GM23248 (cell line): ENCODE results near the gene SF3B3. TPM values are rescaled to one million over a fixed set of nuclear protein-coding genes. Genes with fewer than 3 reads are reported as not detected.

Experiments
- DNase-seq: peaks from one replicate; pipeline ENCODE4 v3.0.0-alpha.2; 2015
- H2AFZ ChIP-seq: fragments of 200-600 bp; sonication (generic); 2 replicates; pipeline ENCODE4 v1.6.1; 2016; ENCODE audit warnings: antibody characterized with exemption
- H3F3A ChIP-seq: fragments of 200-600 bp; sonication (generic); 2 replicates; pipeline ENCODE4 v1.6.1; 2016; ENCODE audit warnings: mild to moderate bottlenecking, antibody characterized with exemption, mixed run types; ENCODE audit not compliant: insufficient read depth
- H3K27ac ChIP-seq: fragments of 200-600 bp; sonication (generic); 2 replicates; pipeline ENCODE4 v1.5.1; 2016; ENCODE audit warnings: mild to moderate bottlenecking
- H3K27me3 ChIP-seq: fragments of 200-600 bp; sonication (generic); replicated peaks from 2 replicates; pipeline ENCODE4 v1.6.1; 2016; ENCODE audit warnings: mild to moderate bottlenecking; ENCODE audit not compliant: insufficient read depth
- H3K36me3 ChIP-seq: fragments of 200-600 bp; sonication (generic); 2 replicates; pipeline ENCODE4 v1.6.1; 2016; ENCODE audit warnings: low read depth, mild to moderate bottlenecking
- H3K4me1 ChIP-seq: fragments of 200-600 bp; sonication (generic); 2 replicates; pipeline ENCODE4 v1.6.1; 2016; ENCODE audit warnings: mild to moderate bottlenecking; ENCODE audit not compliant: insufficient read depth
- H3K4me2 ChIP-seq: fragments of 200-600 bp; sonication (generic); one replicate; pipeline ENCODE4 v1.6.1; 2016; ENCODE audit warnings: mild to moderate bottlenecking; ENCODE audit not compliant: unreplicated experiment
- H3K4me3 ChIP-seq: fragments of 200-600 bp; sonication (generic); 2 replicates; pipeline ENCODE4 v1.5.1; 2016; ENCODE audit warnings: mild to moderate bottlenecking
- H3K79me2 ChIP-seq: fragments of 200-600 bp; sonication (generic); 2 replicates; pipeline ENCODE4 v1.6.1; 2016; ENCODE audit warnings: mild to moderate bottlenecking; ENCODE audit not compliant: insufficient read depth
- H3K9ac ChIP-seq: fragments of 200-600 bp; sonication (generic); 2 replicates; pipeline ENCODE4 v1.6.1; 2016; ENCODE audit warnings: mild to moderate bottlenecking
- H3K9me2 ChIP-seq: fragments of 200-600 bp; sonication (generic); 2 replicates; pipeline ENCODE4 v1.6.1; 2016; ENCODE audit warnings: mixed run types, mild to moderate bottlenecking, moderate library complexity; ENCODE audit not compliant: insufficient read depth
- H3K9me3 ChIP-seq: fragments of 200-600 bp; sonication (generic); one replicate; pipeline ENCODE4 v1.6.1; 2017; ENCODE audit warnings: low read depth
- H4K20me1 ChIP-seq: fragments of 200-600 bp; sonication (generic); 2 replicates; pipeline ENCODE4 v1.6.0; 2016; ENCODE audit not compliant: insufficient read depth
- EZH2 ChIP-seq: fragments of 200-600 bp; sonication (generic); IDR thresholded peaks from 2 replicates; pipeline ENCODE4 v1.6.1; 2018; ENCODE audit warnings: antibody characterized with exemption, mild to moderate bottlenecking; ENCODE audit not compliant: insufficient read depth, poor library complexity, severe bottlenecking
- EZH2phosphoT487 ChIP-seq: fragments of 200-600 bp; sonication (generic); IDR thresholded peaks from 2 replicates; pipeline ENCODE4 v1.6.1; 2018; ENCODE audit warnings: antibody characterized with exemption, moderate library complexity, mild to moderate bottlenecking, low read depth; ENCODE audit not compliant: insufficient read depth
- WGBS, 2 experiments: methylation state at CpG; one replicate each; pipeline ENCODE4 v1.1.6; 2015 to 2017; ENCODE audit warnings: low lambda C conversion rate in 2 of 2, low coverage in 1 of 2; ENCODE audit errors: missing lambda C conversion rate in 2 of 2; 5-methylcytosine and 5-hydroxymethylcytosine counted together
- in situ Hi-C: fragments of 300-500 bp; cut with MboI; formaldehyde crosslinking; loops from 2 replicates; pipeline ENCODE4 v1.15.0; 2020
- polyA plus RNA-seq: library from polyadenylated mRNA; unstranded; fragments of >200 nt; fragmentation: Nextera tagmentation; extraction: Ambion mirVana; gene quantifications from 2 replicates; pipeline ENCODE4 v1.2.1, GENCODE V29; 2016
- total RNA-seq: library from RNA; depleted of rRNA; stranded (reverse); fragments of >200 nt; shearing (Covaris generic); gene quantifications from 2 replicates; pipeline ENCODE4 v1.2.3, GENCODE V29; 2014

The SF3B3 gene
- total and polyA plus RNA-seq, 2 experiments from 2014 or later, result 166 to 185 TPM

GRCh38 chr16:70600730-70601129, 77.1 kb downstream of the SF3B3 start:
- 63 to 73% methylated on average over 3 of the region's 3 CpGs for WGBS, 2 experiments
- H3K9ac ChIP-seq, result no peak overlapping the region

GRCh38 chr16:70601576-70602575, 78.3 kb downstream of the SF3B3 start:
- no peak overlapping the region for H3K27ac ChIP-seq
- no peak overlapping the region for H3K4me3 ChIP-seq
- no peak overlapping the region for H3K9ac ChIP-seq
- H3K9me2 ChIP-seq, result no peaks in the 10 kb centered on the region
- no peaks in the 10 kb centered on the region for H3K27me3 ChIP-seq
- H3K4me2 ChIP-seq, result no peak overlapping the region
- H3K36me3 ChIP-seq, result no peaks in the 10 kb centered on the region
- no peak for TF ChIP-seq EZH2
- no peak for TF ChIP-seq EZH2phosphoT487
- no peaks in the 10 kb centered on the region for H4K20me1 ChIP-seq
- H3K4me1 ChIP-seq, result no peaks in the 10 kb centered on the region
- in situ Hi-C loops, result no loop called here
- H2AFZ ChIP-seq, result no peak overlapping the region
- DNase-seq, result no peak
- H3K79me2 ChIP-seq, result no peaks in the 10 kb centered on the region
- WGBS, 2 experiments, result 71 to 75% methylated on average over 8 of the region's 8 CpGs
- no peaks in the 10 kb centered on the region for H3K9me3 ChIP-seq
- H3F3A ChIP-seq, result no peaks in the 10 kb centered on the region

More at GRCh38 chr16:70600730-70601129, 77.1 kb downstream of the SF3B3 start:
- no peaks in the 10 kb centered on the region for H3K9me3 ChIP-seq
- H4K20me1 ChIP-seq, result no peaks in the 10 kb centered on the region
- no peaks in the 10 kb centered on the region for H3K27me3 ChIP-seq
- no peaks in the 10 kb centered on the region for H3F3A ChIP-seq
- no peak for DNase-seq
- no peak overlapping the region for H2AFZ ChIP-seq
- in situ Hi-C loops, result no loop called here
- no peak overlapping the region for H3K4me3 ChIP-seq
- no peaks in the 10 kb centered on the region for H3K4me1 ChIP-seq
- H3K79me2 ChIP-seq, result no peaks in the 10 kb centered on the region
- no peak overlapping the region for H3K4me2 ChIP-seq
- no peaks in the 10 kb centered on the region for H3K36me3 ChIP-seq
- TF ChIP-seq EZH2, result no peak
- no peaks in the 10 kb centered on the region for H3K9me2 ChIP-seq
- H3K27ac ChIP-seq, result no peak overlapping the region

- 79 to 82% methylated on average over 8 of the region's 8 CpGs for WGBS, 2 experiments
- in situ Hi-C loops, result no loop called here
- Histone ChIP-seq H2AFZ (no peak overlapping the region), H3K4me1 (no peaks in the 10 kb centered on the region), H4K20me1 (no peaks in the 10 kb centered on the region), H3K9ac (no peak overlapping the region), H3K27me3 (0 out of 2 replicates have a peak, but pooled peaks cover 6% of the 10 kb centered on the region), H3K79me2 (no peaks in the 10 kb centered on the region), H3F3A (no peaks in the 10 kb centered on the region), H3K36me3 (no peaks in the 10 kb centered on the region), H3K27ac (no peak overlapping the region), H3K9me3 (no peaks in the 10 kb centered on the region), H3K4me2 (no peak overlapping the region), H3K4me3 (no peak overlapping the region), H3K9me2 (no peaks in the 10 kb centered on the region)
- TF ChIP-seq EZH2phosphoT487 (no peak), EZH2 (no peak)
- no peak for DNase-seq
These were observed 79.2 kb downstream of the SF3B3 start for GRCh38 chr16:70602831-70603230.

- DNase-seq, result no peak
- TF ChIP-seq EZH2phosphoT487 (no peak), EZH2 (no peak)
- Histone ChIP-seq H3K4me1 (no peaks in the 10 kb centered on the region), H3K79me2 (no peaks in the 10 kb centered on the region), H3K4me3 (no peak overlapping the region), H3K27ac (no peak overlapping the region), H3F3A (no peaks in the 10 kb centered on the region), H3K9me2 (no peaks in the 10 kb centered on the region), H3K9me3 (no peaks in the 10 kb centered on the region), H3K27me3 (0 out of 2 replicates have a peak, but pooled peaks cover 6% of the 10 kb centered on the region), H3K4me2 (no peak overlapping the region), H3K9ac (no peak overlapping the region), H2AFZ (no peak overlapping the region), H4K20me1 (no peaks in the 10 kb centered on the region), H3K36me3 (no peaks in the 10 kb centered on the region)
- in situ Hi-C loops, result no loop called here
- WGBS, 2 experiments, result 75 to 83% methylated on average over 8 of the region's 8 CpGs
These were observed 81.0 kb downstream of the SF3B3 start for GRCh38 chr16:70604407-70605282.
